A549 (cell line): ENCODE results near the gene FNIP2. TPM values are rescaled to one million over a fixed set of nuclear protein-coding genes. Genes with fewer than 3 reads are reported as not detected.
"Not testable (repeated sequence)": the region's sequence is repeated elsewhere in the genome, so short reads cannot be mapped to it uniquely, and the experiment has no call there.

Source experiments
- ATAC-seq, 2 experiments: fragments of 200-7000 bp in 1 of 2; fragments of >200 bp in 1 of 2; cut with Nextera tagmentation in 1 of 2; cut with Tn5 transposase in 1 of 2; 3 replicates each; pipeline versions ENCODE4 v1.8.0 to v1.9.1; 2018 to 2020; ENCODE audit warnings: mild to moderate bottlenecking in 1 of 2, moderate library complexity in 1 of 2
- CTCF ChIA-PET: fragments of 300-600 bp; sonication (Branson Sonifier 250); formaldehyde crosslinking; extraction: SDS; loops from one replicate; lab custom pipeline; 2021; ENCODE audit warnings: antibody characterized with exemption, inconsistent platforms; lab: Yijun Ruan, JAX
- POLR2A ChIA-PET: fragments of 350-600 bp; formaldehyde crosslinking; extraction: SDS; loops from one replicate; lab custom pipeline; 2021; ENCODE audit warnings: antibody characterized with exemption, inconsistent platforms; lab: Yijun Ruan, JAX
- DNase-seq, 2 experiments: peaks; one replicate each; pipeline versions ENCODE4 v3.0.0 to v3.0.0-alpha.2; 2011 to 2016; ENCODE audit warnings: low read depth in 1 of 2, low spot score in 1 of 2
- FAIRE-seq: peaks from 2 replicates; lab custom pipeline; 2011; peaks lifted over from hg19 to GRCh38; lab: Jason Lieb, UNC
- H3K27ac ChIP-seq, 2 experiments: fragments of >200 bp; sonication (Bioruptor Twin); formaldehyde crosslinking; 3 replicates each; pipeline ENCODE4 v1.5.1; 2016 to 2017
- H3K4me1 ChIP-seq: fragments of >200 bp; sonication (Bioruptor Twin); formaldehyde crosslinking; 3 replicates; pipeline ENCODE4 v1.6.1; 2016
- H3K4me2 ChIP-seq: fragments of >200 bp; sonication (Bioruptor Twin); formaldehyde crosslinking; 3 replicates; pipeline ENCODE4 v1.6.1; 2016
- H3K4me3 ChIP-seq: fragments of >200 bp; sonication (Bioruptor Twin); formaldehyde crosslinking; 3 replicates; pipeline ENCODE4 v1.5.1; 2016
- H3K9me3 ChIP-seq: fragments of >200 bp; sonication (Bioruptor Twin); formaldehyde crosslinking; 3 replicates; pipeline ENCODE4 v1.6.1; 2016
- CBX2 ChIP-seq: fragments of 200-600 bp; sonication (generic); IDR thresholded peaks from 2 replicates; pipeline ENCODE4 v1.6.1; 2016; ENCODE audit warnings: low read depth, mild to moderate bottlenecking, borderline replicate concordance
- CBX8 ChIP-seq: fragments of 200-600 bp; sonication (generic); IDR thresholded peaks from 2 replicates; pipeline ENCODE4 v1.6.1; 2016
- CEBPB ChIP-seq, 2 experiments: fragments of >200 bp in 1 of 2; sonication (Bioruptor Twin) in 1 of 2; formaldehyde crosslinking in 1 of 2; IDR thresholded peaks; 2 replicates each; pipeline ENCODE4 v1.6.1; 2012 to 2016
- CHD4 ChIP-seq: fragments of 200-600 bp; sonication (generic); IDR thresholded peaks from 2 replicates; pipeline ENCODE4 v1.6.1; 2016; ENCODE audit warnings: antibody characterized with exemption, mild to moderate bottlenecking, borderline replicate concordance
- ESRRA ChIP-seq: fragments of 150-350 bp; IDR thresholded peaks from 2 replicates; pipeline ENCODE4 v1.6.1; 2014; ENCODE audit warnings: mild to moderate bottlenecking, low read length, borderline replicate concordance
- FOSL2 ChIP-seq, 2 experiments: fragments of 450-650 bp in 1 of 2; fragments of >200 bp in 1 of 2; sonication (Bioruptor Twin) in 1 of 2; formaldehyde crosslinking; IDR thresholded peaks; 2 replicates each; pipeline versions ENCODE4 v1.5.0 to v1.6.1; 2016 to 2020; ENCODE audit warnings: mild to moderate bottlenecking in 1 of 2, moderate library complexity in 1 of 2
- FOXS1 ChIP-seq: fragments of 250-450 bp; sonication (Bioruptor Pico); IDR thresholded peaks from 2 replicates; pipeline ENCODE4 v1.5.0; 2020; ENCODE audit warnings: mild to moderate bottlenecking, moderate library complexity
- GATA3 ChIP-seq: IDR thresholded peaks from 2 replicates; pipeline ENCODE4 v1.6.1; 2012; ENCODE audit warnings: borderline replicate concordance
- HOXA7 ChIP-seq: fragments of 250-450 bp; sonication (Bioruptor Pico); IDR thresholded peaks from 2 replicates; pipeline ENCODE4 v1.5.0; 2020; ENCODE audit warnings: mild to moderate bottlenecking, moderate library complexity
- MAZ ChIP-seq: fragments of 150-350 bp; IDR thresholded peaks from 2 replicates; pipeline ENCODE4 v1.6.1; 2014; ENCODE audit warnings: antibody characterized with exemption, low read depth, low read length, borderline replicate concordance
- MYC ChIP-seq: IDR thresholded peaks from 2 replicates; pipeline ENCODE4 v1.6.1; 2012; ENCODE audit warnings: mild to moderate bottlenecking, inconsistent platforms, low read length, improper control_type of control experiment, borderline replicate concordance
- RAD21 ChIP-seq, 2 experiments: fragments of >200 bp in 1 of 2; sonication (Bioruptor Twin) in 1 of 2; formaldehyde crosslinking in 1 of 2; IDR thresholded peaks in 1 of 2; conservative IDR thresholded peaks in 1 of 2; 2 replicates in 1 of 2; 3 replicates in 1 of 2; pipeline ENCODE4 v1.6.1; 2012 to 2018; ENCODE audit warnings: inconsistent platforms in 1 of 2
- RARB ChIP-seq: fragments of 250-450 bp; sonication (Bioruptor Pico); IDR thresholded peaks from 2 replicates; pipeline ENCODE4 v1.8.0; 2021; ENCODE audit warnings: mild to moderate bottlenecking, moderate library complexity
- RCOR1 ChIP-seq: fragments of 150-350 bp; IDR thresholded peaks from 2 replicates; pipeline ENCODE4 v1.6.1; 2014; ENCODE audit warnings: antibody characterized with exemption, low read length, low read depth
- RFX5 ChIP-seq: fragments of 450-650 bp; IDR thresholded peaks from 2 replicates; pipeline ENCODE4 v1.7.1; 2014; ENCODE audit warnings: antibody characterized with exemption, mild to moderate bottlenecking, moderate library complexity
- SREBF2 ChIP-seq: fragments of 450-650 bp; IDR thresholded peaks from 2 replicates; pipeline ENCODE4 v1.6.1; 2014; ENCODE audit warnings: mild to moderate bottlenecking, moderate library complexity
- ZSCAN20 ChIP-seq: fragments of 250-450 bp; sonication (Bioruptor Pico); IDR thresholded peaks from 2 replicates; pipeline ENCODE4 v1.8.0; 2022; ENCODE audit warnings: mild to moderate bottlenecking, moderate library complexity
- WGBS: methylation state at CpG from one replicate; pipeline ENCODE4 v1.1.6; 2017; ENCODE audit errors: missing lambda C conversion rate; 5-methylcytosine and 5-hydroxymethylcytosine counted together
- polyA plus RNA-seq, 4 experiments: library from polyadenylated mRNA; depleted of rRNA in 3 of 4; stranded (reverse); fragments of >200 nt; fragmentation: RNase III in 1 of 4; extraction: RNeasy Plus Mini Kit Qiagen cat#74134 plus additional on column Dnase treatment in 1 of 4; gene quantifications; 2 replicates in 3 of 4; 3 replicates in 1 of 4; pipeline ENCODE4 v1.2.3, GENCODE V29; 2011 to 2017
- TF ChIP-seq, protein P1 (sequence below): IDR thresholded peaks from 2 replicates; pipeline ENCODE4 v1.6.1; 2012
- TF ChIP-seq, protein P2 (sequence below): fragments of 150-350 bp; IDR thresholded peaks from 2 replicates; pipeline ENCODE4 v1.6.1; 2014; ENCODE audit warnings: low read depth, mild to moderate bottlenecking, low read length
- TF ChIP-seq, protein P3 (sequence below): fragments of >200 bp; sonication (Bioruptor Twin); formaldehyde crosslinking; IDR thresholded peaks from 3 replicates; pipeline ENCODE4 v1.5.1; 2016

FNIP2 gene
- polyA plus RNA-seq, 2 of the 4 experiments (the other 2 are of a cell fraction) = 2.0 to 2.5 TPM

DNA sequence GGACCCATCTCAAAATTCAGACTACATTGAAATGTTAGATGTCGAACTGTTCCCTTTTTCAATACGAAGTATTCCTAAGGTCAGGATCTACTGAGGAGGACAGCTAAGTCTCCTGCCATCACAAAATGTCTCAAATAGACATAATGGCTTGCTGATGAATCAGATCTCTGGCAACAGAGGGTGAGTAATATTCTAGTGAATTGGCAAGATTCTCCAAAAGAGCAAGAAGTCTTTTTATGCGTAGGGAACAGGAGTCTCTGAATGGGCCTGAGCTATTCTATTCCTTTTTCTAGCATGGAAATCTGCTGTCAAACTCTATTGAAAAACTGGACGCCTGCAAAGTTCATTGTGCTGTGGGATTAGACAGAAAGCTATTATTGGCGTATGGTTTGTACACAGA is 145.4 kb downstream of the FNIP2 start:
- no peak for FAIRE-seq
- POLR2A ChIA-PET = no interaction called here

DNA sequence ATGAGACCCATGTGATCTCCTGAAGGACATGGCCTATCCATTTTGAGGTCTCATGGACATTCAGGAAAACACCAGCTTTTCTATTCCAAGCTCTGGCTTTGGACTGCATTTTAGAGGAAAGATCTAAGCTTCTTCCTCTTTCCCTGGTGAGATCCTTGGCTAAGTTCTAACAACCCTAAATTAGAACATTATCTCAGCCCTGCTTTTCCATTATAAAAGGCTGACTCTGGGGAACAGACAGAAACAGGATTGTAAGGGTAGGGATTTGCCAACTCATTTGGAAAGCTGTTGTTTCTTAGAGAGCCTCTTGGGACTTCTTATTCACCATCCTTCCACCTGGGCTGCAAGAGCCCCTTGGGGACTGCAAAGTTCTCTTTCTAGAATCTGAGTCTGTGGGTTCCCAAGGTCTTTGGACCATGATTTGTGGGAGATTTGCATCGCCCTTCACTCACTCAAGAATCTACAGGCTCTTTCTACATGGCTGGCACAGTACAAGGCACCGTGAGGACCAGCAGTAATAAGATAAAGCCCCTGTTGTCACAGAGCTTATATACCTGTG is 146.9 kb downstream of the FNIP2 start:
- no peak overlapping the region for H3K4me3 ChIP-seq
- no peak overlapping the region for H3K27ac ChIP-seq
- TF ChIP-seq FOXS1 (CRISPR knock-in tag) (no peak), GATA3 (no peak), MYC (no peak), CBX2 (no peak), ESRRA (no peak), ZSCAN20 (CRISPR knock-in tag) (no peak)
- WGBS = 72% methylated on average over 2 of the region's 2 CpGs
- no peak for DNase-seq
- ChIA-PET POLR2A (no interaction called here), CTCF (interaction anchor here (0.6 to 2.0 kb wide), 3 partner anchors 23 to 186 kb away, joined by 3 to 5 read pairs (median 3); no protein-coding TSS in a partner anchor)
- peaks cover 17% of the 10 kb centered on the region for H3K4me1 ChIP-seq
- FAIRE-seq = no peak
- no peak overlapping the region for H3K4me2 ChIP-seq
- ATAC-seq = no peak
- no peaks in the 10 kb centered on the region for H3K9me3 ChIP-seq

More for the DNA sequence above, 145.4 kb downstream of the FNIP2 start:
- Histone ChIP-seq H3K4me2 (peak overlapping the region; percentile 45), H3K9me3 (no peaks in the 10 kb centered on the region), H3K4me3 (no peak overlapping the region), H3K27ac (peak overlapping the region; percentile 41 to 43; a peak in 3 of 6 replicates), H3K4me1 (peaks cover 17% of the 10 kb centered on the region)
- peak; percentile 90 to 92 for ATAC-seq
- DNase-seq = peak; percentile 8 to 52
- CTCF ChIA-PET = interaction anchor here (1.1 to 2.0 kb wide), 2 partner anchors 184 to 278 kb away, joined by 3 to 5 read pairs; no protein-coding TSS in a partner anchor
- TF ChIP-seq RAD21 (conservative IDR thresholded peaks at IDR 0.05 in 1 of 2, IDR thresholded peaks at IDR 0.05 in 1 of 2) (no peak), RCOR1 (no peak), FOSL2 (IDR thresholded peaks at IDR 0.05) (0 out of 2 replicates have a peak, but pooled peaks have one; percentile 33), FOSL2 (CRISPR knock-in tag; IDR thresholded peaks at IDR 0.05) (peak; percentile 49; the same call in 1 of the 2 replicates)
- TF ChIP-seq, protein P1, sequence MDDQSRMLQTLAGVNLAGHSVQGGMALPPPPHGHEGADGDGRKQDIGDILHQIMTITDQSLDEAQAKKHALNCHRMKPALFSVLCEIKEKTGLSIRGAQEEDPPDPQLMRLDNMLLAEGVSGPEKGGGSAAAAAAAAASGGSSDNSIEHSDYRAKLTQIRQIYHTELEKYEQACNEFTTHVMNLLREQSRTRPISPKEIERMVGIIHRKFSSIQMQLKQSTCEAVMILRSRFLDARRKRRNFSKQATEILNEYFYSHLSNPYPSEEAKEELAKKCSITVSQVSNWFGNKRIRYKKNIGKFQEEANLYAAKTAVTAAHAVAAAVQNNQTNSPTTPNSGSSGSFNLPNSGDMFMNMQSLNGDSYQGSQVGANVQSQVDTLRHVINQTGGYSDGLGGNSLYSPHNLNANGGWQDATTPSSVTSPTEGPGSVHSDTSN = no peak
- WGBS = 33% methylated on average over 5 of the region's 5 CpGs

DNA sequence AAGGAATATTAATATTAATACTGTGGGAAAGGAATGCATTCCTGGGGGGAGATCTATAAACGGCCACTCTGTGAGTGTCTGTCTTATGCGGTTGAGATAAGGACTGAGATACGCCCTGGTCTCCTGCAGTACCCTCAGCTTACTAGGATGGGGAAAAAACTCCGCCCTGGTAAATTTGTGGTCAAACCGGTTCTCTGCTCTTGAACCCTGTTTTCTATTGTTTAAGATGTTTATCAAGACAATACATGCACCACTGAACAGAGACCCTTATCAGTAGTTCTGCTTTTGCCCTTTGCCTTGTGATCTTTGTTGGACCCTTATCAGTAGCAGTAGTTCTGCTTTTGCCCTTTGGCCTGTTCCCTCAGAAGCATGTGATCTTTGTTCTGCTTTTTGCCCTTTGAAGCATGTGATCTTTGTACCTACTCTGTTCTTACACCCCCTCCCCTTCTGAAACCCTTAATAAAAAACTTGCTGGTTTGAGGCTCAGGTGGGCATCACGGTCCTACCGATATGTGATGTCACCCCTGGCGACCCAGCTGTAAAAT is 151.7 kb downstream of the FNIP2 start:
- H3K27ac ChIP-seq, H3K4me3 ChIP-seq, H3K4me1 ChIP-seq, H3K9me3 ChIP-seq, POLR2A ChIA-PET, FAIRE-seq, H3K4me2 ChIP-seq, ATAC-seq, DNase-seq, CTCF ChIA-PET: not testable (repeated sequence)
- 82% methylated on average over 8 of the region's 8 CpGs for WGBS

DNA sequence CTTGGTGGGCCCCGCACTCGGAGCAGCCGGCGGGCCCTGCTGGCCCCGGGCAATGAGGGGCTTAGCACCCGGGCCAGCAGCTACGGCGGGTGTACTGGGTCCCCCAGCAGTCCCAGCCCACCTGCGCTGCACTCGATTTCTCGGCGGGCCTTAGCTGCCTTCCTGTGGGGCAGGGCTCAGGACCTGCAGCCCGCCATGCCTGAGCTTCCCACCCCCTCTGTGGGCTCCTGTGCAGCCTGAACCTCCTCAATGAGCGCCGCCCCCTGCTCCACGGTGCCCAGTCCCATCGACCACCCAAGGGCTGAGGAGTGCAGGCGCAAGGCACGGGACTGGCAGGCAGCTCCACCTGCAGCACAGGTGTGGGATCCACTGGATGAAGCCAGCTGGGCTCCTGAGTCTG is 158.9 kb downstream of the FNIP2 start:
- CTCF ChIA-PET = interaction anchor here (0.5 kb wide), 1 partner anchor 518 kb away, joined by 5 read pairs; no protein-coding TSS in a partner anchor
- H3K27ac ChIP-seq, H3K4me2 ChIP-seq, DNase-seq, POLR2A ChIA-PET, FAIRE-seq, H3K4me3 ChIP-seq, H3K4me1 ChIP-seq, ATAC-seq, H3K9me3 ChIP-seq: not testable (repeated sequence)
- WGBS = 72% methylated on average over 2 of the region's 19 CpGs

DNA sequence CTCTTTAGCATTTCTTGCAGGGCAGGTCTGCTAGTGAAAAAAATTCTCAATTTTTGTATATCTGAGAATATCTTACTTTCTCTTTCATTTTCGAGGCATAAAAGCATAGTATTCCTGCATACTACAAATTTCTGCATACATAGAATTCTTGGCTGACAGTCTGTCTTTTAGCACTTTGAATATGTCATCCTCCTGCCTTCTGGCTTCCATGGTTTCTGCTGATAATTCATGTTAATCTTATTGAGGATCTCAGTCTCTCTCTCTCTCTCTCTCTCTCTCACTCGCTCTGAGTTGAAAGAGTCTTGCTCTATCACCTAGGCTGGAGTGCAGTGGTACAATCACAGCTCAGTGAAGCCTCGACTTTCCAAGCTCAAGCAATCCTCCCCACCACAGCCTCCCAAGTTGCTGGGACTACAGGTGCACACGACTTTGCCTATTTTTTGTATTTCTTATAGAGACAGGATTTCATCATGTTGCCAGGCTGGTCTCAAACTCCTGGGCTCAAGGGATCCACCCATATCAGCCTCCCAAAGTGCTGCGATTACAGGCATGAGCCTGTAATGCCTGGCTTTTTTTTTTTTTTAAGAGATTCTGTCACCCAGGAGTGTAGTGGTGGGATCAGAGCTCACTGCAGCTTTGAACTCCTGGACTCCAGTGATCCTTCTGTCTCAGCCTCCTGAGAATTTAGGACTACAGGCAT is 161.3 kb downstream of the FNIP2 start:
- no peaks in the 10 kb centered on the region for H3K4me1 ChIP-seq
- ATAC-seq = no peak
- no peak overlapping the region for H3K4me3 ChIP-seq
- no peak for FAIRE-seq
- 0 out of 3 replicates have a peak, but pooled peaks cover 3% of the 10 kb centered on the region for H3K9me3 ChIP-seq
- CTCF ChIA-PET = no interaction called here
- WGBS = 69% methylated on average over 5 of the region's 5 CpGs
- H3K27ac ChIP-seq = no peak overlapping the region
- POLR2A ChIA-PET = no interaction called here
- H3K4me2 ChIP-seq = no peak overlapping the region
- no peak for DNase-seq
- TF ChIP-seq RARB (CRISPR knock-in tag) (no peak), SREBF2 (no peak), CBX8 (no peak), MAZ (no peak), CHD4 (no peak), MYC (no peak), RFX5 (no peak), CEBPB (IDR thresholded peaks at IDR 0.05) (no peak), HOXA7 (CRISPR knock-in tag) (no peak), FOXS1 (CRISPR knock-in tag) (no peak)
- TF ChIP-seq, protein P2, sequence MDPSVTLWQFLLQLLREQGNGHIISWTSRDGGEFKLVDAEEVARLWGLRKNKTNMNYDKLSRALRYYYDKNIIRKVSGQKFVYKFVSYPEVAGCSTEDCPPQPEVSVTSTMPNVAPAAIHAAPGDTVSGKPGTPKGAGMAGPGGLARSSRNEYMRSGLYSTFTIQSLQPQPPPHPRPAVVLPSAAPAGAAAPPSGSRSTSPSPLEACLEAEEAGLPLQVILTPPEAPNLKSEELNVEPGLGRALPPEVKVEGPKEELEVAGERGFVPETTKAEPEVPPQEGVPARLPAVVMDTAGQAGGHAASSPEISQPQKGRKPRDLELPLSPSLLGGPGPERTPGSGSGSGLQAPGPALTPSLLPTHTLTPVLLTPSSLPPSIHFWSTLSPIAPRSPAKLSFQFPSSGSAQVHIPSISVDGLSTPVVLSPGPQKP = no peak
- TF ChIP-seq, protein P3, sequence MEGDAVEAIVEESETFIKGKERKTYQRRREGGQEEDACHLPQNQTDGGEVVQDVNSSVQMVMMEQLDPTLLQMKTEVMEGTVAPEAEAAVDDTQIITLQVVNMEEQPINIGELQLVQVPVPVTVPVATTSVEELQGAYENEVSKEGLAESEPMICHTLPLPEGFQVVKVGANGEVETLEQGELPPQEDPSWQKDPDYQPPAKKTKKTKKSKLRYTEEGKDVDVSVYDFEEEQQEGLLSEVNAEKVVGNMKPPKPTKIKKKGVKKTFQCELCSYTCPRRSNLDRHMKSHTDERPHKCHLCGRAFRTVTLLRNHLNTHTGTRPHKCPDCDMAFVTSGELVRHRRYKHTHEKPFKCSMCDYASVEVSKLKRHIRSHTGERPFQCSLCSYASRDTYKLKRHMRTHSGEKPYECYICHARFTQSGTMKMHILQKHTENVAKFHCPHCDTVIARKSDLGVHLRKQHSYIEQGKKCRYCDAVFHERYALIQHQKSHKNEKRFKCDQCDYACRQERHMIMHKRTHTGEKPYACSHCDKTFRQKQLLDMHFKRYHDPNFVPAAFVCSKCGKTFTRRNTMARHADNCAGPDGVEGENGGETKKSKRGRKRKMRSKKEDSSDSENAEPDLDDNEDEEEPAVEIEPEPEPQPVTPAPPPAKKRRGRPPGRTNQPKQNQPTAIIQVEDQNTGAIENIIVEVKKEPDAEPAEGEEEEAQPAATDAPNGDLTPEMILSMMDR = no peak
